UCSD-AML1 (cell line): ENCODE data around the gene OTX1.

Experiments
- DNase-seq: peaks from one replicate; lab custom pipeline; 2025; ENCODE audit not compliant: unreplicated experiment; lab: John Stamatoyannopoulos, UW

The OTX1 gene

GRCh38 chr2:63046961-63047320 is 3.7 kb upstream of the OTX1 start:
- no peak for DNase-seq

- no peak for DNase-seq
These were observed 3.0 kb upstream of the OTX1 start for GRCh38 chr2:63047321-63048279.

- DNase-seq: no peak
These were observed 2.1 kb upstream of the OTX1 start for GRCh38 chr2:63048367-63049171.

GRCh38 chr2:63049211-63049969 is 1.2 kb upstream of the OTX1 start:
- DNase-seq: no peak

- DNase-seq: no peak
These were observed 678 bp upstream of the OTX1 start for GRCh38 chr2:63049970-63050333.

- DNase-seq: no peak
These were observed 588 bp downstream of the OTX1 start for GRCh38 chr2:63051042-63051794.

GRCh38 chr2:63051795-63052333 is 1.2 kb downstream of the OTX1 start:
- no peak for DNase-seq

GRCh38 chr2:63052411-63053080 is 1.9 kb downstream of the OTX1 start:
- no peak for DNase-seq

- no peak for DNase-seq
These were observed 2.7 kb downstream of the OTX1 start for GRCh38 chr2:63053081-63053888.

- DNase-seq: no peak
These were observed 3.4 kb downstream of the OTX1 start for GRCh38 chr2:63053889-63054602.

- no peak for DNase-seq
These were observed 4.2 kb downstream of the OTX1 start for GRCh38 chr2:63054841-63055225.

- DNase-seq: no peak
These were observed 4.8 kb downstream of the OTX1 start for GRCh38 chr2:63055226-63056106.

- peak; percentile 28 for DNase-seq
These were observed 5.7 kb downstream of the OTX1 start for GRCh38 chr2:63056107-63057050.

- no peak for DNase-seq
These were observed 6.9 kb downstream of the OTX1 start for GRCh38 chr2:63057249-63058143.

GRCh38 chr2:63058144-63058920 is 7.7 kb downstream of the OTX1 start:
- no peak for DNase-seq
